ELR (cell line): ENCODE measurements around the gene SHISA4.
"Not testable (repeated sequence)": the region's sequence is repeated elsewhere in the genome, so short reads cannot be mapped to it uniquely, and the experiment has no call there.

Experiments
- DNase-seq: peaks from one replicate; pipeline ENCODE4 v3.0.0-alpha.2; 2015; ENCODE audit warnings: low read depth

The SHISA4 gene

GRCh38 chr1:201928266-201928665 lies 39.6 kb downstream of the SHISA4 start:
- no peak for DNase-seq

GRCh38 chr1:201930137-201930536 lies 41.4 kb downstream of the SHISA4 start:
- no peak for DNase-seq

GRCh38 chr1:201930803-201931202 lies 42.1 kb downstream of the SHISA4 start:
- no peak for DNase-seq

- peak; percentile 49 for DNase-seq
Measured at GRCh38 chr1:201933840-201934430, 45.2 kb downstream of the SHISA4 start.

GRCh38 chr1:201937624-201938213 lies 49.0 kb downstream of the SHISA4 start:
- DNase-seq, result peak; percentile 88

DNA sequence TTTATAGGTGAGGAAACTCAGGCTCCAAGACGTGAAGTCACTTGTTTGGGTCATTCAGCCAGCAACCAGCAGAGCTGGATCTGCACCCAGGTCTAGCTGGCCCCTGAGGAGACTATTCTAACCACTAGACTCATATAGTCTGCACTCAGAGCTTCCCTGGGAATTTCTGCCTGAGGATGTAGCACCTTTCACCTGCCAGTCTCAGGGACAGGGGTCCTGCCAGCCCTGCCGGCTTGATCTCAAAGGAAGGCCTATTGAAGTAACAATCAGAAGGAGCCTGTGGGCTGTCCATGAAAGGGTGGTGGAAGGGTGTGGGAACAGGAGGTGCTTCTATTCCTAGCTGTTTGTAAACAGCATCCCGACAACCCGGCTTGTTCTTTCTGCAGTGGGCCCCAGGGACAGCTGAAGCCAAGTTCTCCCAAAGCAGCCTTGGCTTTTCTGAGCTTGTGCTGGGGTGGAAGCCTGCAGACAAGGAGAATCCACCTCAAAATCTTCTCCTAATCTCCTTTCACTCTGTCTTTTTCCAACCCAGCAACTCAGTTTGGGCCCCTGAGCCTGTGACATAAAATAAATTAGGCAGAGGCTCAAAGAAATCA lies 49.8 kb downstream of the SHISA4 start:
- no peak for DNase-seq

DNA sequence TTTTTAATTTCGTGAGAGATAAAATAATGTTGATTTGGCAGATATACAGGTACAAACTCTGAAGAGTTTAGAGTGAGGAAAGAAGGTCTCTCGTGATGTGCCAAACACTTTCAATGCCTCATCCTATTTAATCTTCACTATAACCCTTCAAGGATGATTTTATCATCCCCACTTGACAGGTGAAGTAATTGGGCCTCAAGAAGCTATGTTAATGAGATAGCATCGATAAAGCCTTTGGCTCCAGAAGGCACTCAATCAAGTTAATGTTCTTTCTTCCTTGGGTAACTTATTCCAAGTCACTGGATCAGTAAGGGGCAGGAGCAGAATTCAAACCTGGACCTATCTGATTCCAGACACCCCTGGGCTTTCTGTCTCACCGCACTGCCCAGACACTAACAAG lies 50.5 kb downstream of the SHISA4 start:
- DNase-seq, result no peak

- DNase-seq, result no peak
Measured at GRCh38 chr1:201939574-201939973, 50.9 kb downstream of the SHISA4 start.

- DNase-seq, result not testable (repeated sequence)
Measured at GRCh38 chr1:201940316-201940715, 51.6 kb downstream of the SHISA4 start.

DNA sequence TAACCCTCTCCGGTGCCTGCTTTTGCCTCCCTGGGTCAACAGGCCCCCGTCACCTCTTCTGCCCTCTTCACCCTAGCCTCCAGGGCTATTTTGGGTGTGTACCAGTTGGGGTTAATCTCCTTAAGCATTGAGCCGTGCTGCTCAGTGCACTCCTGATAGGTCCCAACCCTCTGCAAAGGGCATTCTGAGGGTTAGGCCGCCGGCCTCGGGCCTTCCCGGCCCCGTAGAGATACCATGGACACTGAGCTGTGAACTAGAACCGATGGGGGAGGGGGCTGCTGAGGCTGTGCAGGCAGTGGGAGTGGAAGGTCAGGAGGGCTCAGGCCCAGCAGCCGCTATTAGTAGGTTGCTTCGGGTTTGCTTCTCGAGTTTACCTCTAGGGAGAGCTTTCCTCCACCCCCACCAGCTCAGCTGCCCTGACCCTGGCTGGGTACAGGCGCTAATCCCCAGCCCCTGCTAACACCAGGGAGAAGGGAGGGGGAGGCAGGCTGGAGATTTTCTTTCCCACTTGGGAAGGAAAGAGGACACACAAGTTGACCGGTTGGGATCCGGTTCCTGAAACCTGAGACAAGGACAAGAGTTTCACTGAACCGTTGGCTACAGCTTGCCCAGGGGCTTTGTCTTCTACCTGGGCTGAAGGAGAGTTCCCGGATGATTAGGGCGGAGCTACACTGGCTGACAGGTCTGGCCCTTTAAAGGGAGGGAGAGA lies 52.9 kb downstream of the SHISA4 start:
- DNase-seq, result no peak

DNA sequence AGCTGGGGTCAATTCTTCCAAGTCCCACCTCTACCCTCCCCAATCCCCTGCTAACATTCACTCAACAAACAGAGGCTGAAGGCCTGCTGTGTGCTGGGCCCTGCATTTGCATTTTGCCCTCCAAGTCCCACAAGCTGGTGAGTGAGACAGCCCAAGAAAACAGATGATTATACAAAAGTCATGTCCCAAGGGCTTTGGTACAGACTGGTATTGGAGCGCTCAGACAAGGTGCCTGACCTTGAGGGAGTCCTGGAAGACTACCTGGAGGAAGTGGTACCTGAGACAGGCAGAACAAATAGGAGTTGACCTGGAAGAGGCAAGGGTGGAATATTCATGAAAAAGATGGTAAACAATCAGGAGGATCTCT lies 53.4 kb downstream of the SHISA4 start:
- DNase-seq, result no peak
